NCI-H1092 (cell line): ENCODE results near the gene KIAA1586.
"Not testable (repeated sequence)": the region's sequence is repeated elsewhere in the genome, so short reads cannot be mapped to it uniquely, and the experiment has no call there.

Experiments used
- DNase-seq: peaks from one replicate; lab custom pipeline; 2025; lab: John Stamatoyannopoulos, UW

The KIAA1586 gene, protein sequence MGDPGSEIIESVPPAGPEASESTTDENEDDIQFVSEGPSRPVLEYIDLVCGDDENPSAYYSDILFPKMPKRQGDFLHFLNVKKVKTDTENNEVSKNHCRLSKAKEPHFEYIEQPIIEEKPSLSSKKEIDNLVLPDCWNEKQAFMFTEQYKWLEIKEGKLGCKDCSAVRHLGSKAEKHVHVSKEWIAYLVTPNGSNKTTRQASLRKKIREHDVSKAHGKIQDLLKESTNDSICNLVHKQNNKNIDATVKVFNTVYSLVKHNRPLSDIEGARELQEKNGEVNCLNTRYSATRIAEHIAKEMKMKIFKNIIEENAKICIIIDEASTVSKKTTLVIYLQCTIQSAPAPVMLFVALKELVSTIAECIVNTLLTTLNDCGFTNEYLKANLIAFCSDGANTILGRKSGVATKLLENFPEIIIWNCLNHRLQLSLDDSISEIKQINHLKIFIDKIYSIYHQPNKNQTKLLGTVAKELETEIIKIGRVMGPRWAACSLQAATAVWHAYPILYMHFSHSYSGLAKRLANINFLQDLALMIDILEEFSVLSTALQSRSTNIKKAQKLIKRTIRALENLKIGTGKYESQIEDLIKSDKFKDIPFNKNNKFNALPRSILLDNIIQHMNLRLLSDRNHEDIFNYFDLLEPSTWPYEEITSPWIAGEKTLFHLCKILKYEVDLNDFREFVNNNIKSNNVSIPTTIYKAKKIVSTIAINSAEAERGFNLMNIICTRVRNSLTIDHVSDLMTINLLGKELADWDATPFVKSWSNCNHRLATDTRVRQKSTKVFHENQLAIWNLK

DNA sequence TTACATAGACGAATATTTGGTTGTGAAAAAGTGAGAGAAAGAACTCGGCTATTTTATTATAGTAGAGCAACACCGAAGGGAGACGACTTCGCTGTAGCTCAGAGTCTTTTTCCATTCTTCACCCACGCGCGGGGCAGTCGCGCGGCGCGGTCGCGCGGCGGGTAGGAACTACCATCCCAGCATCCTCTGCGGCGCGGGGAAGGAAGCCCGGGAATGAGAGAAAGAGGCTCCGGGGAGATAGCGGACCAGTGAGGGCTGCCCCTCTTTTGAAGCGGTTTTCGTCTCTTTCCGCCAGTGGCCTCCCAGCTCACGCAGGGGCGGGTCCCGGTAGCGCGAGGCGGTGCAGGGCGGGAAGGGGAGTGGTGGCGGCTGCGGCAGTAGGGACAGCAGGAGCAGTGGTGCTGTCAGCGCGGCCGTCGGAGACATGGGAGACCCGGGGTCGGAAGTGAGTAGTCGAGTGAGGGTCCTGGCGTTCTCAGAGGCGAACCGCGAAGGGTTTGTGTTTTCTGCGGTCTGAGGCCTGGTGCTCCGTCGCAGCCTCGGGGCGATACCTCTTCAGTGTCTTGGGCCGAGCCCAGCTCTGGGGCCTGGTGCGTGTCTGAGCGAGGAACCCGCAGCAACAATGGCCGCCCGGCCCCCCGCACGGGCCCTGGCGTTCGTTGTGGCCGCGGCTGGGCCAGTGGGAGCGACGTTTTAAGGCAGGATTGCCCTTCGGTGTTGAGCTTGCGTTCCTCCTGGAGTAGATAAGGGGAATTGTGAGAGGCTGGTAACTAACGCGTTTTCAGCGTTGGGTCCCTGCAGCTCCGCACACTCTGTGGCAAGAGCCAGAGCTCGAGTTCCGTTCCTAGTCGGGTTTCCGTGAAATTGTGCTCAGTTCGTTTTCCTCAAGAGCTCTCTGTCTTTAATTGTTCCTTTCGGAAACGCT is at the start of gene KIAA1586:
Gene KIAA1586 (plus strand): TSS at position 362 of the 925 bp plus-strand sequence. CDS start 63 bp downstream, at position 425.
- DNase-seq: peak; percentile 91

DNA sequence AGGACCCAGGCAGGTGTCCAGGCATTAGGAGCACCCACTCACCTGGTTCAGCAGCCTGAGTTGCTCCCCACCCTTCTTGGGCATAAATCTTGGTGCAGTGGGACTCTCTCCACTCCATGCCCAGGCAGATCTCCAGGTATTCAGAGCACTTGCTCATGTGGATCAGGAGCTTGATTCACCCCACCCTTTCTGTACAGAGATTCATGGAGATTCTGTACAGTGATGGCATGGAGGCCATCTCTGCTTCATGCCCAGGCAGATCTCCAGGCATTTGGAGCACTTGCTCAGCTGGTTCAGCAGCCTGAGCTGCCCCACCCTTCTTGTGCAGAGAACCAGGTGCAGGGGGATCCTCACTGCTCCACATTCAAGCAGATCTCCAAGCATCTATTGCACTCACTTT is 47.4 kb upstream of the KIAA1586 start:
- DNase-seq: no peak

DNA sequence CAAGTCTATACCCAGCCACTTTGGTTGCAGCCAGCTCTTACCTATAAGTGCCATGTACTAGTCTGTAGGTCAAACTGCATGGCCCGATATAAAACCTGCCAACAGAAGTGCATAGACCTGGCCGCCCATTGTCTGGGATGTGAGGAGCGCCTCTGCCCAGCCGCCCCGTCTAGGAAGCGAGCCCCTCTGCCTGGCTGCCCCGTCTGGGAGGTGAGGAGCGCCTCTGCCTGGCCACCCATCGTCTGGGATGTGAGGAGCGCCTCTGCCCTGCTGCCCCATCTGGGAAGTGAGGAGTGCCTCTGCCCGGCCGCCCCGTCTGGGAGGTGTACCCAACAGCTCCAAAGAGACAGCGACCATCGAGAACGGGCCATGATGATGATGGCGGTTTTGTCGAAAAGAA is 46.7 kb upstream of the KIAA1586 start:
- not testable (repeated sequence) for DNase-seq

GRCh38 chr6:57002197-57002596 is 44.3 kb upstream of the KIAA1586 start:
- no peak for DNase-seq

DNA sequence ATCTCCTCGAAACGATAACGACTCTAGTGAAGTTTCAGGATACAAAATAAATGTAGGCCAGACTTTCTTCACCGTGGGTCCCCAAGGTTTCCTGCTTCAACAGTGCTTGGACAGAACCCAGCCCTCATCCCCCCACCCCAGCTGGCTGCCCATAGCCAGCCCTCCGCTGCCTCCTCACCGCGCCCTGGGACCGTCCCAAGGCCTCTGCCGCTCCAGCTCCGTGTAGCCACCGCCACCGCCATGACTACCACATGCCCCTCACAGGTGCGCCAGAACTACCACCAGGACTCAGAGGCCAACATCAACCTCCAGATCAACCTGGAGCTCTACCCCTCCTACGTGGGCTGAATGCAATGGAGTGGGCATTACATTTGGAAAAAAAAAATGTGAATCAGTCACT is 42.2 kb upstream of the KIAA1586 start:
- DNase-seq: no peak

DNA sequence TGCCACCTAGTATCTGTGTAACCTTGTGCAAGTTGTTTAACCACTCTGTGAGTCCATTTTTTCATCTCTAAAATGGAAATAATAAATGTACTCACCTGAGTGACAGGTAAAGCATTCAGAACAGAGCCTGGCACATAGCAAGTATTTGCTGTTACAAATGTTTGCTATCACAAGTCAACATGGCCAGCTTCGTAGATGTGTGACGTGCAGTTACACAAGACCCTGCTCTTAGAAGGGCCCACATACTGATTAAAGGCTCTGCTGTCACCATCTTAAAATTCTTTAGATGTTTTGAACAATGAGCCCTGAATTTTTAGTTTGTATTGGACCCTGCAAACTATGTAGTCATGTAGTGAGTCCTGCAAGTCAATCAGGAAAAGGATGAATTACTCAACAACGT is 40.4 kb upstream of the KIAA1586 start:
- no peak for DNase-seq

GRCh38 chr6:57008069-57008468 is 38.4 kb upstream of the KIAA1586 start:
- DNase-seq: not testable (repeated sequence)

DNA sequence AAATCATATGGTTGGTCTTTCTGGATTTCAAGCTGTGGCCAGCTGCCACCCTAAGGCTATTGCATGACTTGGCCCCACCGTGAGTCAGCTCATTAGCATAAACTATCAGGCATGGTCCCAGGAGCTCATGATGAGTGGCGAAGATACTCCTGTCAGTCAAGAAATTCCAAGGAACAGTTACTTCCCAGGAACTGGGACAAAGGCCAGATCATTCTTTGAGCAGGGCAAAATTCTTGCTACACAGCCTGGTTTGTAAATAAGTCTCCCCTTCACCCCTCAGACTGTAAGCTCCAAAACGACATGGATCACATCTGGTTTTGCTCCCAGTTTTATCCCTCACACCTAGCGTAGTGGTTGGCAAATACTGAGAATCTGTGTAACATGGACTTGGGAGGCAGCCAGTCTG is 33.0 kb upstream of the KIAA1586 start:
- no peak for DNase-seq

DNA sequence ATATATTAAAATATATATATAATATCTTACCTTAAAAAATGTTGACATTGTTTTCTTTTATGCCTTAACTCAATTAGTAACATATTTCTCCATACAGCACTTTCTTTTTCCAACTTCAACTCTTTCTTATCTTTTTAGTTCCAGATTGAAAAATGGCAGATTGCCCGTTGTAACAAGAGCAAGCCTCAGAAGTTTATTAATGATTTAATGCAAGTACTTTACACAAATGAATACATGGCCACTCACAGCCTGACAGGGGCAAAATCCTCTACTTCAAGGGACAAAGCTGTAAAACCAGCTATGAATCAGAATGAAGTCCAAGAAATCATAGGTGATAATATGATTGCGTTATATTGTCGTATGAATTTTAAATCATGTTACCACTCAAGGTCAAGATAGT is 29.4 kb upstream of the KIAA1586 start:
- no peak for DNase-seq

DNA sequence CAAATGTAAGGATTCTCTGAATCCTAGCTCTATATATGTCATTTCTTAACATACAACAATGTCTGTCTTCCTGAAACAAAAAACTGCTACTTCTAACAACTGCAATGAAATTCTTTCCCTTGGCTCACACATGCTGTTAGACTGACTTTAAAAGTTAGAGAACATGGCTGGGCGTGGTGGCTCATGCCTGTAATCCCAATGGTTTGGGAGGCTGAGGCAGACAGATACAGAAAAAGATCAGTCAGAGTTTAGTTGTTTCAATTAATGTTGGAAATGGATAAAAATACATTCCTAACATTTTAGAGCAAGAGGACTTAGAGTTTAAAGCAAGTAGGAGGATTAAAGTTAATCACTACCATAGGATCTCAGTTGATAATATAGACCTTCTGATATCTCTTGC is 28.7 kb upstream of the KIAA1586 start:
- no peak for DNase-seq

DNA sequence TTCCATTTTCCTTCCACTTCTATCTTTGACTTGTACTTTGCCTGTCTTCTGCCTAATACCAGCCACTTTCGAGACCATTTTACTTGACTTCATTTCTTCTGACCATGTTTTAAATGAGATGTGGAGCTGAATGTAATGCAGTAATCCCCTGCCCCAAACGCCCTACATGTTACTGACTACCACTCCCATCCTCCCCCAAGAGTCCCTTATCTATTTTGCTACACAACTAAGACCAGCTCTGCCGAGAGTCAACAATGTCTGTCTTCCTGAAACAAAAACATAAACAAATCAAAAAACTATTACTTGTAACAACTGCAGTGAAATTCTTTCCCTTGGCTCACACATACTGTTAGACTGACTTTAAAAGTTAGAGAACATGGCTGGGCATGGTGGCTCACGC is 27.1 kb upstream of the KIAA1586 start:
- DNase-seq: no peak

DNA sequence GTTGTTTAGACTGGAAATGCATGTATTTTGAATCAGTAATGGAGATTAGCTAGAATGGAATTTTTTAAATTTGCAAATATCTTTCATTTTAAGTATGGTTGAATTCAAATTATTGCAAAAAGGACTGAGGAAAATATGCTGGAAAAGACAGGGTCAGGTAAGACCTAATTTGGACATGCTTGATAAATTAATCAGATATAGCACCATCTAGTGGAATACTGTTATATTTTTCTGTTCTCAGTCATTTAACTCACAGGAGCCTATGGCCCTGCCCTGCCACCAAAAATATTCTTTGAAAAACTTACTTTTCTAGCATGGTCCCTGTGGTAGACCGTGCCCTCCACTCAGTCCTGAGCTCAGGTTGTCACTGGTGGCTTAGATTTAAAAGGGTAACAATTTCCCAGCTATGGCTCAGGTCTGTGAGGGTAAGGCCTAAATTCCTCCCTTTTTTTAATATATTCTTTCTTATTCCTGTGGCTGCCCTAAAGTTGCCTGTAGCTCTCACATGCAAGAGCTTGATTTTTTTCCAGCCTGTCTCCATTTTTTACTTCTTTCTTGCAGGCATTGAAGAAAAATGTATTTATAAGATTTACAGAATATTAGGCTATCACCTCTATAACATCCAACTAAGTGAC is 25.3 kb upstream of the KIAA1586 start:
- DNase-seq: no peak

- DNase-seq: no peak
Observed at GRCh38 chr6:57024321-57024720, 22.2 kb upstream of the KIAA1586 start.

DNA sequence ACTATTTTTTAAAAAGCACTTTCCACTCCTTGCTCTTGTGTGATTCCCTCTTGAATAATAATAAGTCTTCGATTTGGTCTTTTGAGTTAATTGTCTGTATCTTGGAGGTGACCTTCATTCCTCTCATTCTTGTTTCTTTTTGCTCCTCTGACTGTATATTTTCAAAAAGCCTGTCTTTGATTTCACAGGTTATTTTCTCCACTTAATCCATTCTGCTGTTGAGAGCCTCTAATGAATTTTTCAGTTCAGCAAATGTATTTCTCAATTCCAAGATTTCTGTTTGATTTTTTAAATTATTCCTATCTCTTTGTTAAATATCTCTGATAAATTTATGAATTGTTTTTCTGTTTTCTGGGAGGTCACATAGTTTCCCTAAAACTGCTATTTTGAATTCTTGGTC is 21.7 kb upstream of the KIAA1586 start:
- DNase-seq: no peak

- DNase-seq: no peak
Observed at GRCh38 chr6:57026001-57026400, 20.5 kb upstream of the KIAA1586 start.

- DNase-seq: no peak
Observed at GRCh38 chr6:57027301-57027700, 19.2 kb upstream of the KIAA1586 start.

DNA sequence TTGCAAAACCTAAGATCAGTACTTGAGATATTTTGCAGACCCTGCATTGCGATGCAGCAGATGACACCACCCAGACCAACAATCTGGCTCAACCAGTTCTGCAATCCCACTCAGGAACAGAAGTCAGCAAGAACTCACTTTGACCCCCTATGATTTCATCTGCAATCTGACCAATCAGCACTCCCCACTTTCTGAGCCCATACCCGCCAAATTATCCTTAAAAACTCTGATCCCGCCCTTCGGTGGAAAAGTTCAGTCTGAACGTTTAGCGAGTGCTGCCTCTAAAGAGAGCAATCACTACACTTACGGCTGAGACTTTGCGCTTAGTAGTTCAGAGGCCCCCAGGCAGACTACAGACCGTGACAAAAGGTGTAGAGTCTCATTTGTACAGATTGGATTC is 17.3 kb upstream of the KIAA1586 start:
- no peak for DNase-seq

GRCh38 chr6:57033228-57033627 is 13.3 kb upstream of the KIAA1586 start:
- no peak for DNase-seq

- no peak for DNase-seq
Observed at GRCh38 chr6:57035549-57035948, 10.9 kb upstream of the KIAA1586 start.

- no peak for DNase-seq
Observed at GRCh38 chr6:57038906-57039305, 7.6 kb upstream of the KIAA1586 start.

DNA sequence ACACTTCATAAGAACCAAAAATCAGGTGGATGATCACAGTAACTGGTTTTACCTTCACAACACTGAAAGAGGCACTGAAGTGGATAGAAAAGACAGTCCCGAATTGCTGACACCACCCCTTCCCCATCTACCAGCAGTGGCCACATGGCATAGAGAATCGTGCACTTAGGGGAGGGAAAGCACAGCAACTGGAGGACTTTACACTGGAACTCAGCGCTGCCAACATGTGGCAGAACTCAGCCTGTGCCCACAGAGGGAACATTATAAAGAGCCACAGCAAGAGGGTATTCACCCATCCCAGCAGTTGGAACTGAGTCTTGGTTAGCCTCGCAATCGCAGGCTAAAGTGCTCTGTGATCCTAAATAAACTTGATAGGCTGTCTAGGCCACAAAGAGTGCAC is 6.5 kb upstream of the KIAA1586 start:
- DNase-seq: no peak

DNA sequence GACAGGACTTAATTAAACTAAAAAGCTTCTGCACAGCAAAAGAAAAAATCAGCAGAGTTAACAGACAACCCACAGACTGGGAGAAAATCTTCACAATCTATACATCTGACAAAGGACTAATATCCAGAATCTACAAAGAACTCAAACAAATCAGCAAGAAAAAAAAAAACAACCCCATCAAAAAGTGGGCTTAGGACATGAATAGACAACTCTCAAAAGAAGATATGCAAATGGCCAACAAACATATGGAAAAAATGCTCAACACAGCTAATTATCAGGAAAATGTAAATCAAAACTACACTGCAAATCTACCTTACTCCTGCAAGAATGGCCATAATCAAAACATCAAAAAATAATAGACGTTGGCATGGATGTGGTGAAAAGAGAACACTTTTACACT is 2.4 kb upstream of the KIAA1586 start:
- DNase-seq: not testable (repeated sequence)
